ENCODE data around the gene ZNF705A.
"Not testable (repeated sequence)": the region's sequence is repeated elsewhere in the genome, so short reads cannot be mapped to it uniquely, and the experiment has no call there.

The ZNF705A gene

GRCh38 chr12:8156416-8156815, 399 bp upstream of the ZNF705A start:
- TF ChIP-seq REST (IDR thresholded peaks at IDR 0.05; ENCODE audit: insufficient read depth in 1 of 2, low read depth in 2 of 2, low read length in 2 of 2), result no peak
- no peak for TF ChIP-seq TAF1 (IDR thresholded peaks at IDR 0.05; ENCODE audit: borderline replicate concordance, insufficient read depth, low read length)
- TF ChIP-seq FOXP2 (optimal IDR thresholded peaks at IDR 0.05; ENCODE audit: borderline replicate concordance, extremely low read depth, extremely low read length, insufficient read depth), result no peak
- no peak for TF ChIP-seq POLR2AphosphoS5 (IDR thresholded peaks at IDR 0.05; ENCODE audit: low read depth, low read length)
- no peak for TF ChIP-seq SIN3A (IDR thresholded peaks at IDR 0.05; ENCODE audit: borderline replicate concordance, insufficient read depth, low read length)

- TF ChIP-seq REST (IDR thresholded peaks at IDR 0.05; ENCODE audit: insufficient read depth in 1 of 2, low read depth in 2 of 2, low read length in 2 of 2) (no peak), POLR2AphosphoS5 (IDR thresholded peaks at IDR 0.05; ENCODE audit: low read depth, low read length) (no peak), FOXP2 (optimal IDR thresholded peaks at IDR 0.05; ENCODE audit: borderline replicate concordance, extremely low read depth, extremely low read length, insufficient read depth) (no peak)
Measured at GRCh38 chr12:8157484-8158198, 826 bp downstream of the ZNF705A start.

GRCh38 chr12:8226355-8226754, 69.5 kb downstream of the ZNF705A start:
- TF ChIP-seq TAF1 (IDR thresholded peaks at IDR 0.05; ENCODE audit: borderline replicate concordance, insufficient read depth, low read length) (no peak), SIN3A (IDR thresholded peaks at IDR 0.05; ENCODE audit: borderline replicate concordance, insufficient read depth, low read length) (no peak), POLR2AphosphoS5 (IDR thresholded peaks at IDR 0.05; ENCODE audit: low read depth, low read length) (no peak), FOXP2 (optimal IDR thresholded peaks at IDR 0.05; ENCODE audit: borderline replicate concordance, extremely low read depth, extremely low read length, insufficient read depth) (no peak), REST (IDR thresholded peaks at IDR 0.05; ENCODE audit: insufficient read depth in 1 of 2, low read depth in 2 of 2, low read length in 2 of 2) (no peak)

- TF ChIP-seq REST (IDR thresholded peaks at IDR 0.05; ENCODE audit: insufficient read depth in 1 of 2, low read depth in 2 of 2, low read length in 2 of 2); SIN3A (IDR thresholded peaks at IDR 0.05; ENCODE audit: borderline replicate concordance, insufficient read depth, low read length); FOXP2 (optimal IDR thresholded peaks at IDR 0.05; ENCODE audit: borderline replicate concordance, extremely low read depth, extremely low read length, insufficient read depth): not testable (repeated sequence)
Measured at GRCh38 chr12:8226992-8227731, 70.3 kb downstream of the ZNF705A start, which contains the start of gene FAM90A1. FAM90A1 (minus strand) TSS chr12:8227618; CDS start chr12:8224832, 2,786 bp downstream.

Data from PFSK-1 (cell line).